Suprapubic skin (tissue), 4 donors: ENCODE measurements around the gene ITGB4. TPM values are rescaled to one million over a fixed set of nuclear protein-coding genes. Genes with fewer than 3 reads are reported as not detected.

Source experiments
- DNase-seq, 2 donors: peaks; one replicate each; pipeline ENCODE4 v3.0.0-alpha.2; 2019; ENCODE audit warnings: low spot score in 2 of 2
- H3K27ac ChIP-seq: fragments of 200-600 bp; sonication (generic); one replicate; pipeline ENCODE4 v1.5.1; 2019
- H3K27me3 ChIP-seq: fragments of 200-600 bp; sonication (generic); one replicate; pipeline ENCODE4 v1.5.1; 2019
- H3K36me3 ChIP-seq: fragments of 200-600 bp; sonication (generic); one replicate; pipeline ENCODE4 v1.5.1; 2019
- H3K4me1 ChIP-seq: fragments of 200-600 bp; sonication (generic); one replicate; pipeline ENCODE4 v1.5.1; 2019
- H3K4me3 ChIP-seq: fragments of 200-600 bp; sonication (generic); one replicate; pipeline ENCODE4 v1.5.1; 2019; ENCODE audit warnings: mild to moderate bottlenecking
- H3K9me3 ChIP-seq: fragments of 200-600 bp; sonication (generic); one replicate; pipeline ENCODE4 v1.5.1; 2019
- EP300 ChIP-seq: sonication (generic); formaldehyde crosslinking; IDR thresholded peaks from one replicate; pipeline ENCODE4 v1.6.1; 2017; ENCODE audit warnings: antibody characterized with exemption
- POLR2A ChIP-seq, 2 donors: fragments of 450-650 bp; IDR thresholded peaks; one replicate each; pipeline ENCODE4 v1.6.1; 2017; ENCODE audit warnings: antibody characterized with exemption in 2 of 2, mild to moderate bottlenecking in 2 of 2, moderate library complexity in 2 of 2
- POLR2AphosphoS5 ChIP-seq, 3 donors: sonication (generic); formaldehyde crosslinking; IDR thresholded peaks; one replicate each; pipeline ENCODE4 v1.6.1; 2017; ENCODE audit warnings: antibody characterized with exemption in 3 of 3
- WGBS: methylation state at CpG from one replicate; pipeline ENCODE4 v1.1.5; 2018; 5-methylcytosine and 5-hydroxymethylcytosine counted together
- total RNA-seq, 4 donors: library from RNA; depleted of rRNA; stranded (reverse); fragments of >200 nt; gene quantifications; one replicate each; pipeline ENCODE4 v1.1.0, GENCODE V29; 2016
- TF ChIP-seq, protein P1 (sequence below), 2 donors: fragments of 200-600 bp in 1 of 2; fragments of 450-650 bp in 1 of 2; sonication (generic) in 1 of 2; IDR thresholded peaks; one replicate each; pipeline ENCODE4 v1.5.1; 2016 to 2019; ENCODE audit warnings: antibody characterized with exemption in 2 of 2, mild to moderate bottlenecking in 1 of 2, moderate library complexity in 1 of 2

The ITGB4 gene
- total RNA-seq, 4 donors from 2014 or later: 382 to 583 (median 474) TPM

DNA sequence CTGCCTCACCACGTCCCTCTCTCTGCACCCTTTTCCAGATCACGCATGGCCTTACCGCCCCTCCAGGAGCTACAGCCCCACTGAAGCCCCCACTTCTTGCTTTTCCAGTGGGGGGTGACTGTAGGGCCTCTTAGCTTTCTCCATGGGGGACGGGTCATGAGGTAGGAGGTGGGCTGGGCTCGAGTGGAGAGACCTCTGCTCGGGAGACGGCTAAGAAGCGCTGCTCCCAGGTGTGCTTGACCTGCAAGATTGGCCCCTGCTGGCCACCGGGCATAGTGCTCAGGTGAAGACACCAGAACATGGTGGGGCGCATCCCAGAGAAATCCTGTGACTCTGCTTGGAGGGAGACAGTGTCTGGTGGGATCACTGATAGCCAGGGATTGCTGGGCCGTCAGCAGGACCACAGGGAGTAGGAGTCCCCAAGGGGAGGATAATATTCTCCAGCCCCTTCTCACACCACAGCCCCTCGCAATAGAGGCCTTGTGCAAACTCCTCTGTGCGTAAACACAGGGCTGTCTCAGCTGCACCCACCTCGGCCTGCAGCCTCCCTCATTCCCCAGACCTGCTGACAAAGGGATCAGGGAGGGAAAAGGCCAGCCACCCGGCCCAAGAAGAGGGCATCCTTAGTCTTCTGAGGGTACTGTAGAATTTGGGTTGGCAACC is 52.7 kb downstream of the ITGB4 start:
- Histone ChIP-seq H3K27me3 (no peaks in the 10 kb centered on the region), H3K4me1 (peaks cover 26% of the 10 kb centered on the region), H3K9me3 (no peaks in the 10 kb centered on the region), H3K36me3 (peaks cover 34% of the 10 kb centered on the region), H3K27ac (no peak overlapping the region), H3K4me3 (no peak overlapping the region)
- 85% methylated on average over 14 of the region's 15 CpGs for WGBS
- peak in 1 of 2 donors; percentile 81 for DNase-seq
- TF ChIP-seq, protein P1, sequence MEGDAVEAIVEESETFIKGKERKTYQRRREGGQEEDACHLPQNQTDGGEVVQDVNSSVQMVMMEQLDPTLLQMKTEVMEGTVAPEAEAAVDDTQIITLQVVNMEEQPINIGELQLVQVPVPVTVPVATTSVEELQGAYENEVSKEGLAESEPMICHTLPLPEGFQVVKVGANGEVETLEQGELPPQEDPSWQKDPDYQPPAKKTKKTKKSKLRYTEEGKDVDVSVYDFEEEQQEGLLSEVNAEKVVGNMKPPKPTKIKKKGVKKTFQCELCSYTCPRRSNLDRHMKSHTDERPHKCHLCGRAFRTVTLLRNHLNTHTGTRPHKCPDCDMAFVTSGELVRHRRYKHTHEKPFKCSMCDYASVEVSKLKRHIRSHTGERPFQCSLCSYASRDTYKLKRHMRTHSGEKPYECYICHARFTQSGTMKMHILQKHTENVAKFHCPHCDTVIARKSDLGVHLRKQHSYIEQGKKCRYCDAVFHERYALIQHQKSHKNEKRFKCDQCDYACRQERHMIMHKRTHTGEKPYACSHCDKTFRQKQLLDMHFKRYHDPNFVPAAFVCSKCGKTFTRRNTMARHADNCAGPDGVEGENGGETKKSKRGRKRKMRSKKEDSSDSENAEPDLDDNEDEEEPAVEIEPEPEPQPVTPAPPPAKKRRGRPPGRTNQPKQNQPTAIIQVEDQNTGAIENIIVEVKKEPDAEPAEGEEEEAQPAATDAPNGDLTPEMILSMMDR (IDR thresholded peaks at IDR 0.05): no peak
- TF ChIP-seq POLR2A (IDR thresholded peaks at IDR 0.05) (no peak), POLR2AphosphoS5 (IDR thresholded peaks at IDR 0.05) (peak in 1 of 3 donors; percentile 56)

- H3K36me3 ChIP-seq: peaks cover 35% of the 10 kb centered on the region
- WGBS: 83% methylated on average over 4 of the region's 4 CpGs
- no peaks in the 10 kb centered on the region for H3K27me3 ChIP-seq
- H3K4me1 ChIP-seq: peaks cover 26% of the 10 kb centered on the region
- TF ChIP-seq POLR2A (IDR thresholded peaks at IDR 0.05) (peak in 1 of 2 donors; percentile 57), EP300 (no peak), POLR2AphosphoS5 (IDR thresholded peaks at IDR 0.05) (peak in 2 of 3 donors; percentile 1 to 25)
- TF ChIP-seq, protein P1 (IDR thresholded peaks at IDR 0.05): no peak
- peak in 1 of 2 donors; percentile 67 for DNase-seq
- H3K4me3 ChIP-seq: no peak overlapping the region
- H3K9me3 ChIP-seq: no peaks in the 10 kb centered on the region
- no peak overlapping the region for H3K27ac ChIP-seq
These were observed 53.3 kb downstream of the ITGB4 start for GRCh38 chr17:75774471-75774990.

DNA sequence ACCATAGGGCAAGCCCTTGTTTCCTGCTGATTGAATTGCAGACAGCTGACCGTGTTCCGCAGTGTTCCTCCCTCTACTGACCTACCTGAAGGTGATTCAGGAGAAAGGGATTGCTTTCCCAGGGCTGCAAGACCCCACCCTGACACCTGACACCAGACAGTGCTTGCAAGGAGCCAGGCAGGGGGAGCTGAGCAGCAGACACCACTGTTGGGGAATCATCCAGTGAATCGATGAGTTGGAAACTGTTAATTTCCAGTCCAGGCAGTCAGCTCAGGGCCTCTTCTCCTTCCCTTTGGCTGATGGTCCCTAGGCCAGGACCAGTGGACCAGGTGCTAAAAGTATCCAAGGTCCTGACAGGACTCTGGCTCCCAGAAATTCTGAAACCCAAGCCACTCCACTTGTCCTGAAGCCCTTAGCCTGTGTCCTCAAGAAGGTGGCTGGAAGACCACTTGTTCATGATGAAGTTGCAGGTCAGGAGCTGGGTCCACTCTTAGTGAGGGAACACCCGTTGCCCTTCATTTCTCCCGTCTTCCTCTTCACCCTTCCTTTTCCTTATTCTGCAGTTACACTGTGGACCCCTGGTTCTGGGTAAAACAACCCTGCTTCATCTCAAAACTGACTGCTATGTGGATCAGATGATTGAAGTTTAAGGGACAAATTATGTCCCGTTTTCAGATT is 53.9 kb downstream of the ITGB4 start:
- Histone ChIP-seq H3K27me3 (no peaks in the 10 kb centered on the region), H3K4me3 (no peak overlapping the region), H3K36me3 (peaks cover 35% of the 10 kb centered on the region), H3K9me3 (no peaks in the 10 kb centered on the region), H3K27ac (peak overlapping the region; percentile 12), H3K4me1 (peaks cover 29% of the 10 kb centered on the region)
- WGBS: 51% methylated on average over 5 of the region's 6 CpGs
- TF ChIP-seq EP300: no peak
- peak in 1 of 3 donors; percentile 24 for TF ChIP-seq POLR2AphosphoS5 (IDR thresholded peaks at IDR 0.05)
- DNase-seq: peak; percentile 69 to 71

DNA sequence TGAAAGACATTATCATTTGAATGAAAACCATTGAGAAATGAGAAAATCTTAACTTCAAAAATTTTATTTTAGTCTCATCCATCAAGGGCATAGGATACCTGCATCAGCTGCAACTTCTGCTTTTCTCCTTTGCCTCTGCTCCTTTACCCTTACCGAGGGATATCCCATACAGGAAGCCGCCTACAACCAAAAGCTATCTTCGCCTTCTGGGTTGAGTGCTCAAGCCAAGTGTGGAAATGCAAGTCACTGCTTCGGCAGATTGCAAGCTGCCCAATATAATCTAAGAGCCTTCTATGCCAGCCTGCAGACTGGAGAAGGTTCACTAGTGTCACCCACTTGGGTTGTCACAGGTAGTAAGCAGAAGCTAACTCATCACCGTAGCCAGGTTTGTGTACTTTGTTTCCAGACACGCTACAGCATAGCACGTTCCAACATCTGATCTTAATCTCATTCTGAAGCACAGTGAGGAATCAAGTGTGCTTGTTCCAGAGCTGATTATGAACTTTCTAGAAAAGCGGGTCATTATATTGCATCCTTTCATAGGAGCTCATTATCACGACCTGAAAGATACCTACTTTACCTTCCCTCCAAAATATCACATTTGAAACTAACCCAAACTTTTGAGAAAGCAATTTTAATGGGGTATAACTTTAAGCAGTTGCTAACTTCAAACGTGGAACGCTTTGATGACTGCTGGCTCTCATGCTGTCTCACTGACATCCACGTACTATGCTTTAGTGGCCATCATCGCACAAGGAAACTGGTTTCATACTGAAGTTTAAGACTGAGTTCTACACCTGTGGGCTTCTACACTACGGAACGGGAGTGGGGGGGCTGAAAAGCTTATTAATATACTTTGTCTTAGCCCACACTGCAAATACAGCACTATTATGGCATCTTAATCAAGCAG is 55.4 kb downstream of the ITGB4 start:
- TF ChIP-seq EP300: no peak
- peak in 1 of 3 donors; percentile 57 for TF ChIP-seq POLR2AphosphoS5 (IDR thresholded peaks at IDR 0.05)
- TF ChIP-seq POLR2A (IDR thresholded peaks at IDR 0.05): no peak
- Histone ChIP-seq H3K9me3 (no peaks in the 10 kb centered on the region), H3K27ac (peak overlapping the region; percentile 40), H3K27me3 (no peaks in the 10 kb centered on the region), H3K4me3 (peak overlapping the region; percentile 90), H3K36me3 (peaks cover 35% of the 10 kb centered on the region), H3K4me1 (peaks cover 39% of the 10 kb centered on the region)
- WGBS: 12% methylated on average over 15 of the region's 15 CpGs
- peak; percentile 49 to 64 for DNase-seq

GRCh38 chr17:75777296-75777922 is 56.1 kb downstream of the ITGB4 start:
- peaks cover 35% of the 10 kb centered on the region for H3K36me3 ChIP-seq
- DNase-seq: peak; percentile 37 to 42
- 4% methylated on average over 2 of the region's 2 CpGs for WGBS
- no peaks in the 10 kb centered on the region for H3K27me3 ChIP-seq
- H3K27ac ChIP-seq: peak overlapping the region; percentile 23
- peaks cover 41% of the 10 kb centered on the region for H3K4me1 ChIP-seq
- no peak for TF ChIP-seq EP300
- no peak for TF ChIP-seq POLR2AphosphoS5 (IDR thresholded peaks at IDR 0.05)
- TF ChIP-seq POLR2A (IDR thresholded peaks at IDR 0.05): no peak
- TF ChIP-seq, protein P1 (IDR thresholded peaks at IDR 0.05): no peak
- peak overlapping the region; percentile 90 for H3K4me3 ChIP-seq
- H3K9me3 ChIP-seq: no peaks in the 10 kb centered on the region
